ENCODE measurements around the gene MOSMO. TPM values are rescaled to one million over a fixed set of nuclear protein-coding genes. Genes with fewer than 3 reads are reported as not detected.

The MOSMO gene
- total and polyA plus RNA-seq, 12 donors, result 11.7 to 49.0 (median 20.5) TPM

GRCh38 chr16:22014271-22014873 lies 6.5 kb downstream of the MOSMO start:
- Histone ChIP-seq H3K9me3 (replicated peaks in 1 of 3) (no peaks in the 10 kb centered on the region), H3K4me3 (no peak overlapping the region), H3K27ac (peak overlapping the region in 2 of 5 donors; percentile 15 to 33), H3K36me3 (replicated peaks in 1 of 2) (no peaks in the 10 kb centered on the region), H3K4me1 (replicated peaks in 1 of 2) (peaks cover 21 to 78% of the 10 kb centered on the region in 2 donors), H3K27me3 (no peaks in the 10 kb centered on the region)
- 69 to 86% (median 79%) methylated on average over 2 of the region's 2 CpGs for WGBS, 4 donors
- intact Hi-C loops (cut with DNase I), result no loop called here
- no peak for TF ChIP-seq CTCF (IDR thresholded peaks at IDR 0.05)
- TF ChIP-seq POLR2A (IDR thresholded peaks at IDR 0.05), result no peak
- no peak for DNase-seq

- no peaks in the 10 kb centered on the region for H3K36me3 ChIP-seq (replicated peaks in 1 of 2)
- no peaks in the 10 kb centered on the region for H3K27me3 ChIP-seq
- TF ChIP-seq POLR2A (IDR thresholded peaks at IDR 0.05) (no peak), CTCF (IDR thresholded peaks at IDR 0.05) (no peak)
- H3K9me3 ChIP-seq (replicated peaks in 1 of 3), result no peaks in the 10 kb centered on the region
- intact Hi-C loops (cut with DNase I), result no loop called here
- no peak for DNase-seq
- H3K27ac ChIP-seq, result no peak overlapping the region
- H3K4me1 ChIP-seq (replicated peaks in 1 of 2), result peaks cover 17 to 57% of the 10 kb centered on the region in 2 donors
- 90 to 97% (median 93%) methylated on average over 4 of the region's 4 CpGs for WGBS, 4 donors
- no peak overlapping the region for H3K4me3 ChIP-seq
Observed at GRCh38 chr16:22016927-22017326, 9.0 kb downstream of the MOSMO start.

GRCh38 chr16:22018559-22018958 lies 10.6 kb downstream of the MOSMO start:
- Histone ChIP-seq H3K36me3 (replicated peaks in 1 of 2) (no peaks in the 10 kb centered on the region), H3K27me3 (no peaks in the 10 kb centered on the region), H3K27ac (peak overlapping the region in 1 of 5 donors; percentile 4), H3K4me1 (replicated peaks in 1 of 2) (peaks cover 18 to 59% of the 10 kb centered on the region in 2 donors), H3K4me3 (no peak overlapping the region), H3K9me3 (replicated peaks in 1 of 3) (no peaks in the 10 kb centered on the region)
- WGBS, 4 donors, result 88 to 95% (median 93%) methylated on average over 1 of the region's 1 CpG
- DNase-seq, result no peak
- TF ChIP-seq POLR2A (IDR thresholded peaks at IDR 0.05) (no peak), CTCF (IDR thresholded peaks at IDR 0.05) (no peak)
- intact Hi-C loops (cut with DNase I), result no loop called here

GRCh38 chr16:22022151-22022550 lies 14.2 kb downstream of the MOSMO start:
- TF ChIP-seq CTCF (IDR thresholded peaks at IDR 0.05) (no peak), POLR2A (IDR thresholded peaks at IDR 0.05) (no peak)
- Histone ChIP-seq H3K9me3 (replicated peaks in 1 of 3) (no peaks in the 10 kb centered on the region), H3K4me3 (no peak overlapping the region), H3K4me1 (replicated peaks in 1 of 2) (peaks cover 28 to 48% of the 10 kb centered on the region in 2 donors), H3K36me3 (replicated peaks in 1 of 2) (no peaks in the 10 kb centered on the region), H3K27ac (no peak overlapping the region), H3K27me3 (no peaks in the 10 kb centered on the region)
- DNase-seq, result no peak
- intact Hi-C loops (cut with DNase I), result no loop called here
- WGBS, 4 donors, result 92 to 96% (median 95%) methylated on average over 5 of the region's 5 CpGs

All from adrenal gland (tissue), 12 donors.